ENCODE results near the gene MEGF8. TPM values are rescaled to one million over a fixed set of nuclear protein-coding genes. Genes with fewer than 3 reads are reported as not detected.

MEGF8 gene
- total and polyA plus RNA-seq, 9 of the 15 experiments (the other 6 are each of a cell fraction or from before 2014, with no cell fraction given): 0.28 to 13.1 (median 3.0) TPM

DNA sequence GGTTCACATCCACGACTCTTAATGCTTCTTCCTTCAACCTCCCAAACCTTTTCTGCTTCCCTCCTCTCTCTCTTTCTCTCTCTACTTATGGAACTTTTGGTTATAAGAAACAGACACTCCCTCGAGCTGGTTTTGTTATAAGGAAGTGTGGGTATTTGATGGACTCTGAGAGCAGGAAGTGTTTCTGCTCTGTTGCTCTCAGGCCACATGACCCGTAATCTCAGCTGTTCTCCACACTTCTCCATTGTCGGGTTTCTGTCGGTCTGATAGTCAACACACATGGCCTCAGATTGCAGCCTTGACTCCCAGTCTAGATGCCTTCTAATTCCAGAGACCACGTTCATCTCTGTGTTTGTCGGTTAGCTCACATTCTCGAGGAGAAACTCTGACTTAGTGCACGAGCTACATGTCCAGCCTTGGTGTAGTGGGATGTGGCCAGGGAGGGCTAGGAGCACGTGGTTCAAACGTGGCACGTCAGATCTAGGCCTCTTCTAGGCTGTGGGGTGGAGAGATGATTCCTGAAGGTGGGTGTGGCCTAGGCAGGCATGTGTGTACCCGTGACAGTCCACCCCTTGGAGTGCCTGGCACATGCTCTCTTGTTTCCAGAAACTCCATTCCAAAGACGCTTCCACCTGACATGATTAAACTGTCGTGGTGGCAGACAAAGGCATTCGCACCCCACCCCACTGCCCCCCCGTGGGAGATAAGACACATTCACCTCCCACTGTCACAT, 38.3 kb downstream of the MEGF8 start:
- H3K4me1 ChIP-seq (replicated peaks in 1 of 2; ENCODE audit: control insufficient read depth in 2 of 2, insufficient read depth in 2 of 2, low read length in 2 of 2): peaks cover 0 to 15% of the 10 kb centered on the region in 2 experiments; a peak in 2 of 5 replicates
- no peak overlapping the region for H3K9ac ChIP-seq (ENCODE audit: insufficient read depth in 1 of 2, low read depth in 2 of 2, low read length in 2 of 2)
- BruUV-seq (replicated peaks): no TSS peak
- CTCF ChIA-PET (ENCODE audit: low intra/inter-chr PET ratio): no interaction called here
- H4K20me1 ChIP-seq (replicated peaks; ENCODE audit: control insufficient read depth, insufficient read depth, low read length): no peaks in the 10 kb centered on the region
- no peaks in the 10 kb centered on the region for H3K79me2 ChIP-seq (ENCODE audit: control insufficient read depth, insufficient read depth, low read length)
- POLR2A ChIA-PET: interaction anchor here (0.6 to 0.7 kb wide), 2 partner anchors 60 to 236 kb away, joined by 3 read pairs; no protein-coding TSS in a partner anchor
- in situ Hi-C loops (cut with MboI) (no loop called here), intact Hi-C loops (cut with micrococcal nuclease) (no loop called here)
- H2AFZ ChIP-seq (ENCODE audit: low read depth, low read length): no peak overlapping the region
- H3K27me3 ChIP-seq (ENCODE audit: control insufficient read depth in 2 of 2, insufficient read depth in 2 of 2, low read length in 2 of 2): no peaks in the 10 kb centered on the region
- no peak overlapping the region for H3K27ac ChIP-seq (ENCODE audit: extremely low read depth, low read depth, low read length)
- DNase-seq (ENCODE audit: extremely low read depth in 1 of 4, low spot score in 3 of 4): no peak
- no peak for FAIRE-seq
- 55% methylated on average over 15 of the region's 17 CpGs for WGBS (ENCODE audit: insufficient coverage, low coverage, missing lambda C conversion rate)
- no peak overlapping the region for H3K4me2 ChIP-seq (ENCODE audit: insufficient read depth, low read length)
- no peak for ATAC-seq
- H3K9me3 ChIP-seq (replicated peaks; ENCODE audit: control insufficient read depth, insufficient read depth, low read depth, low read length): peaks cover 2% of the 10 kb centered on the region; the same call in 1 of the 2 replicates
- no peaks in the 10 kb centered on the region for H3K9me1 ChIP-seq (ENCODE audit: control insufficient read depth, insufficient read depth, low read length)
- peaks cover 6% of the 10 kb centered on the region; the same call in 2 of the 3 replicates for H3K36me3 ChIP-seq (ENCODE audit: control insufficient read depth, insufficient read depth, low read length)
- no peak overlapping the region for H3K4me3 ChIP-seq
- TF ChIP-seq NFE2 (IDR thresholded peaks at IDR 0.05; ENCODE audit: low read depth) (no peak), ZBTB26 (CRISPR knock-in tag; IDR thresholded peaks at IDR 0.05) (no peak), ZBTB1 (CRISPR knock-in tag; IDR thresholded peaks at IDR 0.05; ENCODE audit: borderline replicate concordance, low read depth) (no peak), KAT2B (IDR thresholded peaks at IDR 0.05; ENCODE audit: low read depth, low read length) (no peak), FOXA1 (IDR thresholded peaks at IDR 0.05; ENCODE audit: borderline replicate concordance) (no peak), CCNT2 (IDR thresholded peaks at IDR 0.05; ENCODE audit: borderline replicate concordance, extremely low read depth, insufficient read length, low read depth, low read length) (no peak), YBX1 (IDR thresholded peaks at IDR 0.05) (no peak), NCOA2 (IDR thresholded peaks at IDR 0.05; ENCODE audit: partially characterized antibody in 2 of 2) (no peak), MAX (CRISPR knock-in tag; IDR thresholded peaks at IDR 0.05) (peak; percentile 38; the same call in 1 of the 2 replicates)

All from K562 (cell line).